Measurements from ENCODE around the gene AIPL1. TPM values are rescaled to one million over a fixed set of nuclear protein-coding genes. Genes with fewer than 3 reads are reported as not detected.

Gene AIPL1
- total RNA-seq, 1 experiment from 2014 or later = not detected

DNA sequence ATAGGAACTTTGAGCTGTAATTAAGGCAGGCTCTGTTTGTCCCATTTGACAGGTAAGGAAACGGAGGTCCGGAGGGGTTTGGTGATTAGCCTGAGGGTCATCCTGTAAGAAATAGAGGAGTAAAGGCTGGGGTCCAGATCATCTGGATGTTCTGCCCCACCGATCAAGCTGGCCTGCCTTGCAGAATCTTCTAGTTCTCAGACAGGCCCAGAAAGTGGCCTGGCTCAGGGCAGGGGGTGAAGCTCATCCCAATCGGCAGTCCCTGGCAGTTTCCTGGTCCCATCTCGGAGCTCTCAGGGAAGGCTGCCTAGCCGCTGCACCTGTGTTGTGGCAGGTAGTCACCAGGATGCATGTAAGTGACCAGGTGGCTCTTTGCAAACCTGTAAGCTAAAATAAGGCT is 13.6 kb upstream of the AIPL1 start:
- Histone ChIP-seq H3K4me1 (ENCODE audit: control insufficient read depth, insufficient read depth, low read length) (peaks cover 7% of the 10 kb centered on the region), H3K36me3 (ENCODE audit: control insufficient read depth, insufficient read depth, low read length) (no peaks in the 10 kb centered on the region), H3K4me3 (ENCODE audit: low read depth in 2 of 2, low read length in 2 of 2) (no peak overlapping the region), H3K27me3 (ENCODE audit: control insufficient read depth, insufficient read depth, low read length) (no peaks in the 10 kb centered on the region), H3K27ac (ENCODE audit: low read length) (no peak overlapping the region), H3K9me3 (ENCODE audit: control insufficient read depth, insufficient read depth, low read depth, low read length) (no peaks in the 10 kb centered on the region)
- BruUV-seq (replicated peaks) = no TSS peak
- CTCF ChIA-PET = no interaction called here
- POLR2A ChIA-PET = no interaction called here
- in situ Hi-C loops (cut with HindIII; ENCODE audit: low pct_unique_long_range_greater_than_20kb, low sequenced_read_pairs) (no loop called here), intact Hi-C loops (cut with micrococcal nuclease; ENCODE audit: unreplicated experiment) (no loop called here)
- TF ChIP-seq, protein P1, sequence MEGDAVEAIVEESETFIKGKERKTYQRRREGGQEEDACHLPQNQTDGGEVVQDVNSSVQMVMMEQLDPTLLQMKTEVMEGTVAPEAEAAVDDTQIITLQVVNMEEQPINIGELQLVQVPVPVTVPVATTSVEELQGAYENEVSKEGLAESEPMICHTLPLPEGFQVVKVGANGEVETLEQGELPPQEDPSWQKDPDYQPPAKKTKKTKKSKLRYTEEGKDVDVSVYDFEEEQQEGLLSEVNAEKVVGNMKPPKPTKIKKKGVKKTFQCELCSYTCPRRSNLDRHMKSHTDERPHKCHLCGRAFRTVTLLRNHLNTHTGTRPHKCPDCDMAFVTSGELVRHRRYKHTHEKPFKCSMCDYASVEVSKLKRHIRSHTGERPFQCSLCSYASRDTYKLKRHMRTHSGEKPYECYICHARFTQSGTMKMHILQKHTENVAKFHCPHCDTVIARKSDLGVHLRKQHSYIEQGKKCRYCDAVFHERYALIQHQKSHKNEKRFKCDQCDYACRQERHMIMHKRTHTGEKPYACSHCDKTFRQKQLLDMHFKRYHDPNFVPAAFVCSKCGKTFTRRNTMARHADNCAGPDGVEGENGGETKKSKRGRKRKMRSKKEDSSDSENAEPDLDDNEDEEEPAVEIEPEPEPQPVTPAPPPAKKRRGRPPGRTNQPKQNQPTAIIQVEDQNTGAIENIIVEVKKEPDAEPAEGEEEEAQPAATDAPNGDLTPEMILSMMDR (IDR thresholded peaks at IDR 0.05) = no peak
- TF ChIP-seq TCF7L2 (IDR thresholded peaks at IDR 0.05; ENCODE audit: low read depth, low read length) = no peak
- no peak for TF ChIP-seq POLR2AphosphoS5 (IDR thresholded peaks at IDR 0.05; ENCODE audit: low read depth, low read length)
- no peak for TF ChIP-seq SIN3A (IDR thresholded peaks at IDR 0.05; ENCODE audit: borderline replicate concordance, insufficient read depth, low read depth, low read length)
- TF ChIP-seq, protein P2, sequence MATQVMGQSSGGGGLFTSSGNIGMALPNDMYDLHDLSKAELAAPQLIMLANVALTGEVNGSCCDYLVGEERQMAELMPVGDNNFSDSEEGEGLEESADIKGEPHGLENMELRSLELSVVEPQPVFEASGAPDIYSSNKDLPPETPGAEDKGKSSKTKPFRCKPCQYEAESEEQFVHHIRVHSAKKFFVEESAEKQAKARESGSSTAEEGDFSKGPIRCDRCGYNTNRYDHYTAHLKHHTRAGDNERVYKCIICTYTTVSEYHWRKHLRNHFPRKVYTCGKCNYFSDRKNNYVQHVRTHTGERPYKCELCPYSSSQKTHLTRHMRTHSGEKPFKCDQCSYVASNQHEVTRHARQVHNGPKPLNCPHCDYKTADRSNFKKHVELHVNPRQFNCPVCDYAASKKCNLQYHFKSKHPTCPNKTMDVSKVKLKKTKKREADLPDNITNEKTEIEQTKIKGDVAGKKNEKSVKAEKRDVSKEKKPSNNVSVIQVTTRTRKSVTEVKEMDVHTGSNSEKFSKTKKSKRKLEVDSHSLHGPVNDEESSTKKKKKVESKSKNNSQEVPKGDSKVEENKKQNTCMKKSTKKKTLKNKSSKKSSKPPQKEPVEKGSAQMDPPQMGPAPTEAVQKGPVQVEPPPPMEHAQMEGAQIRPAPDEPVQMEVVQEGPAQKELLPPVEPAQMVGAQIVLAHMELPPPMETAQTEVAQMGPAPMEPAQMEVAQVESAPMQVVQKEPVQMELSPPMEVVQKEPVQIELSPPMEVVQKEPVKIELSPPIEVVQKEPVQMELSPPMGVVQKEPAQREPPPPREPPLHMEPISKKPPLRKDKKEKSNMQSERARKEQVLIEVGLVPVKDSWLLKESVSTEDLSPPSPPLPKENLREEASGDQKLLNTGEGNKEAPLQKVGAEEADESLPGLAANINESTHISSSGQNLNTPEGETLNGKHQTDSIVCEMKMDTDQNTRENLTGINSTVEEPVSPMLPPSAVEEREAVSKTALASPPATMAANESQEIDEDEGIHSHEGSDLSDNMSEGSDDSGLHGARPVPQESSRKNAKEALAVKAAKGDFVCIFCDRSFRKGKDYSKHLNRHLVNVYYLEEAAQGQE (IDR thresholded peaks at IDR 0.05; ENCODE audit: insufficient read depth in 1 of 2, low read depth in 2 of 2, low read length in 1 of 2) = no peak
- DNase-seq (ENCODE audit: low read depth, low spot score) (no peak), ATAC-seq (no peak)

DNA sequence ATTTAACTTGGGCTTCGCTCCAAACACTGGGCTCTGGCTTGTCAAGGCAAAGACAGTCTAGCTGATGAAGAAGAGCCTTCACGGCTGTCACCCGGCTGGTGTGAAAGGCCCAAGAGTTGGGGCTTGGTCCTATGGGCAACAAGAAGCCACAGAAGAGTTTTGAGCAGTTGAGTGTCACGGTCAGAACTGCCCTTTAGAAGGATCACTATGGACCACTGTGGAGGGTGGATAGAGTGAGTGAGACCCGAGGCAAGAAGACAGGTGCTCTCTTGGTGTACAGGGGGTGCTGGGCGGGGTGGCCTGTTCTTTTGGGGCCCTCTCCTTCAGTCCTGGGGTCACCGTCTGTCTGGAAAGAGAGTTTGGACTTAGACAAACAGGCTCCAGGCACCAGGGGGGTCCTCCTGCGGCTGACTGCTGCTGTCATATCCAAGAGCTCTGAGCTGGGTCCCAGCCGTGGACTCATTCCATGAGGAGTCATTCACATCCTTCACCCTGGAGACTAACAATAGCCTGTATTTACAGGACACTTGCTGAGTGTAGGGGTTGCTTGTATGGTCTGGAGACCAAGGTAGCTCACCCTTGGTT is 11.7 kb upstream of the AIPL1 start:
- ChIA-PET POLR2A (interaction anchor here (0.6 kb wide), 1 partner anchor 219 kb away, joined by 7 read pairs; no protein-coding TSS in a partner anchor), CTCF (no interaction called here)
- Histone ChIP-seq H3K27ac (ENCODE audit: low read length) (no peak overlapping the region), H3K9me3 (ENCODE audit: control insufficient read depth, insufficient read depth, low read depth, low read length) (no peaks in the 10 kb centered on the region), H3K27me3 (ENCODE audit: control insufficient read depth, insufficient read depth, low read length) (no peaks in the 10 kb centered on the region), H3K4me3 (ENCODE audit: low read depth in 2 of 2, low read length in 2 of 2) (no peak overlapping the region), H3K36me3 (ENCODE audit: control insufficient read depth, insufficient read depth, low read length) (no peaks in the 10 kb centered on the region), H3K4me1 (ENCODE audit: control insufficient read depth, insufficient read depth, low read length) (peaks cover 7% of the 10 kb centered on the region)
- intact Hi-C loops (cut with micrococcal nuclease; ENCODE audit: unreplicated experiment) = no loop called here
- no peak for DNase-seq (ENCODE audit: low read depth, low spot score)
- no peak for ATAC-seq
- BruUV-seq (replicated peaks) = no TSS peak
- TF ChIP-seq POLR2AphosphoS5 (IDR thresholded peaks at IDR 0.05; ENCODE audit: low read depth, low read length) (no peak), TCF7L2 (IDR thresholded peaks at IDR 0.05; ENCODE audit: low read depth, low read length) (no peak), SIN3A (IDR thresholded peaks at IDR 0.05; ENCODE audit: borderline replicate concordance, insufficient read depth, low read depth, low read length) (no peak)
- TF ChIP-seq, protein P1 (IDR thresholded peaks at IDR 0.05) = no peak
- TF ChIP-seq, protein P2 (IDR thresholded peaks at IDR 0.05; ENCODE audit: insufficient read depth in 1 of 2, low read depth in 2 of 2, low read length in 1 of 2) = no peak
- in situ Hi-C loops (cut with HindIII; ENCODE audit: low pct_unique_long_range_greater_than_20kb, low sequenced_read_pairs) = no loop called here
